PC-9 (cell line): ENCODE data around the gene RIN1. TPM values are rescaled to one million over a fixed set of nuclear protein-coding genes. Genes with fewer than 3 reads are reported as not detected.

Source experiments
- BruUV-seq: library from RNA; stranded (reverse); fragments of 400-500 nt; replicated peaks from 2 replicates; lab custom pipeline; 2021; lab: Mats Ljungman, UMichigan
- CTCF ChIA-PET: fragments of 300-600 bp; sonication (Branson Sonifier 250); formaldehyde crosslinking; loops from one replicate; lab custom pipeline; 2022; ENCODE audit warnings: antibody characterized with exemption; lab: Charles Lee
- POLR2A ChIA-PET: fragments of 300-600 bp; sonication (Branson Sonifier 250); formaldehyde crosslinking; loops from one replicate; lab custom pipeline; 2022; ENCODE audit warnings: antibody characterized with exemption; ENCODE audit not compliant: unreplicated experiment; lab: Charles Lee
- DNase-seq, 2 experiments: peaks; one replicate each; pipeline versions ENCODE4 v3.0.0 to v3.0.0-alpha.2; 2015 to 2022; ENCODE audit warnings: mixed read lengths in 1 of 2
- H2AFZ ChIP-seq: fragments of 200-600 bp; sonication (generic); 2 replicates; pipeline ENCODE4 v1.8.1; 2017; ENCODE audit warnings: antibody characterized with exemption
- H3F3A ChIP-seq: fragments of 200-600 bp; sonication (generic); 2 replicates; pipeline ENCODE4 v1.8.1; 2017; ENCODE audit warnings: antibody characterized with exemption, mild to moderate bottlenecking, low read depth; ENCODE audit not compliant: insufficient read depth
- H3K27ac ChIP-seq: fragments of 200-600 bp; sonication (generic); 2 replicates; pipeline ENCODE4 v1.6.1; 2016; ENCODE audit warnings: mixed run types
- H3K27me3 ChIP-seq: fragments of 200-600 bp; sonication (generic); 2 replicates; pipeline ENCODE4 v1.6.1; 2016; ENCODE audit warnings: low read depth, mixed run types; ENCODE audit not compliant: insufficient read depth
- H3K36me3 ChIP-seq: fragments of 200-600 bp; sonication (generic); 2 replicates; pipeline ENCODE4 v1.6.1; 2016; ENCODE audit warnings: low read depth, mixed run types
- H3K4me1 ChIP-seq: fragments of 200-600 bp; sonication (generic); replicated peaks from 2 replicates; pipeline ENCODE4 v1.6.1; 2016; ENCODE audit warnings: mixed run types; ENCODE audit not compliant: insufficient read depth
- H3K4me2 ChIP-seq: fragments of 200-600 bp; sonication (generic); 2 replicates; pipeline ENCODE4 v1.6.1; 2017; ENCODE audit warnings: mixed run types
- H3K4me3 ChIP-seq: fragments of 200-600 bp; sonication (generic); 2 replicates; pipeline ENCODE4 v1.6.1; 2016; ENCODE audit warnings: mixed run types
- H3K79me2 ChIP-seq: fragments of 200-600 bp; sonication (generic); 2 replicates; pipeline ENCODE4 v1.6.1; 2017; ENCODE audit warnings: low read depth, mixed run types
- H3K9me2 ChIP-seq: fragments of 200-600 bp; sonication (generic); 2 replicates; pipeline ENCODE4 v1.8.1; 2017; ENCODE audit warnings: mild to moderate bottlenecking; ENCODE audit not compliant: insufficient read depth
- H3K9me3 ChIP-seq: fragments of 200-600 bp; sonication (generic); 2 replicates; pipeline ENCODE4 v1.8.1; 2016; ENCODE audit warnings: low read depth; ENCODE audit not compliant: insufficient read depth
- H4K20me1 ChIP-seq: fragments of 200-600 bp; sonication (generic); 2 replicates; pipeline ENCODE4 v1.8.1; 2017; ENCODE audit not compliant: insufficient read depth
- EZH2 ChIP-seq: fragments of 200-600 bp; sonication (generic); IDR thresholded peaks from 2 replicates; pipeline ENCODE4 v1.8.0; 2017; ENCODE audit warnings: antibody characterized with exemption, low read depth
- intact Hi-C: fragments of 100-400 bp; cut with micrococcal nuclease; formaldehyde crosslinking; loops from one replicate; pipeline ENCODE4 v1.10.0; 2022; ENCODE audit not compliant: unreplicated experiment
- total RNA-seq: library from RNA; stranded (reverse); gene quantifications from 2 replicates; pipeline ENCODE4 v1.2.3, GENCODE V29; 2021
- TF ChIP-seq, protein P1 (sequence below): fragments of 200-600 bp; sonication (generic); conservative IDR thresholded peaks from 2 replicates; pipeline ENCODE4 v1.6.1; 2017; ENCODE audit warnings: mixed run types, antibody characterized with exemption, mild to moderate bottlenecking, moderate library complexity

RIN1 gene
- total RNA-seq, 1 experiment from 2014 or later = 15.5 TPM

GRCh38 chr11:66288671-66289547 lies 47.3 kb downstream of the RIN1 start, which contains the start of gene YIF1A:
Gene YIF1A, minus strand, starts transcription at chr11:66289143. Its CDS starts 158 bp downstream, at chr11:66288985.
- Histone ChIP-seq H3K9me2 (no peaks in the 10 kb centered on the region), H4K20me1 (peaks cover 15% of the 10 kb centered on the region), H3K27ac (peak within 1 kb of the TSS; percentile 71), H3K4me3 (peak within 1 kb of the TSS; percentile 96), H3K9me3 (no peaks in the 10 kb centered on the region), H3K4me1 (peaks cover 19% of the 10 kb centered on the region), H2AFZ (peak within 1 kb of the TSS; percentile 81), H3F3A (peaks cover 20% of the 10 kb centered on the region), H3K27me3 (no peaks in the 10 kb centered on the region), H3K79me2 (peaks cover 24% of the 10 kb centered on the region), H3K36me3 (no peaks in the 10 kb centered on the region; the same call in 1 of the 2 replicates), H3K4me2 (peak within 1 kb of the TSS; percentile 91)
- ChIA-PET POLR2A (interaction anchor here (0.5 to 1.6 kb wide), 13 partner anchors 23 to 666 kb away, joined by 3 to 35 read pairs (median 5); no protein-coding TSS in a partner anchor), CTCF (interaction anchor here (0.7 to 3.0 kb wide), 4 partner anchors 23 to 100 kb away, joined by 3 to 13 read pairs (median 4); partner anchors contain the start of gene RIN1)
- intact Hi-C loops = loop anchor here (1.0 kb wide), 1 partner anchor 47 kb away; the partner anchor contains the start of gene RIN1
- TF ChIP-seq EZH2 = no peak
- TF ChIP-seq, protein P1, sequence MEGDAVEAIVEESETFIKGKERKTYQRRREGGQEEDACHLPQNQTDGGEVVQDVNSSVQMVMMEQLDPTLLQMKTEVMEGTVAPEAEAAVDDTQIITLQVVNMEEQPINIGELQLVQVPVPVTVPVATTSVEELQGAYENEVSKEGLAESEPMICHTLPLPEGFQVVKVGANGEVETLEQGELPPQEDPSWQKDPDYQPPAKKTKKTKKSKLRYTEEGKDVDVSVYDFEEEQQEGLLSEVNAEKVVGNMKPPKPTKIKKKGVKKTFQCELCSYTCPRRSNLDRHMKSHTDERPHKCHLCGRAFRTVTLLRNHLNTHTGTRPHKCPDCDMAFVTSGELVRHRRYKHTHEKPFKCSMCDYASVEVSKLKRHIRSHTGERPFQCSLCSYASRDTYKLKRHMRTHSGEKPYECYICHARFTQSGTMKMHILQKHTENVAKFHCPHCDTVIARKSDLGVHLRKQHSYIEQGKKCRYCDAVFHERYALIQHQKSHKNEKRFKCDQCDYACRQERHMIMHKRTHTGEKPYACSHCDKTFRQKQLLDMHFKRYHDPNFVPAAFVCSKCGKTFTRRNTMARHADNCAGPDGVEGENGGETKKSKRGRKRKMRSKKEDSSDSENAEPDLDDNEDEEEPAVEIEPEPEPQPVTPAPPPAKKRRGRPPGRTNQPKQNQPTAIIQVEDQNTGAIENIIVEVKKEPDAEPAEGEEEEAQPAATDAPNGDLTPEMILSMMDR = no peak
- no TSS peak for BruUV-seq
- peak; percentile 99 to 100 for DNase-seq

DNA sequence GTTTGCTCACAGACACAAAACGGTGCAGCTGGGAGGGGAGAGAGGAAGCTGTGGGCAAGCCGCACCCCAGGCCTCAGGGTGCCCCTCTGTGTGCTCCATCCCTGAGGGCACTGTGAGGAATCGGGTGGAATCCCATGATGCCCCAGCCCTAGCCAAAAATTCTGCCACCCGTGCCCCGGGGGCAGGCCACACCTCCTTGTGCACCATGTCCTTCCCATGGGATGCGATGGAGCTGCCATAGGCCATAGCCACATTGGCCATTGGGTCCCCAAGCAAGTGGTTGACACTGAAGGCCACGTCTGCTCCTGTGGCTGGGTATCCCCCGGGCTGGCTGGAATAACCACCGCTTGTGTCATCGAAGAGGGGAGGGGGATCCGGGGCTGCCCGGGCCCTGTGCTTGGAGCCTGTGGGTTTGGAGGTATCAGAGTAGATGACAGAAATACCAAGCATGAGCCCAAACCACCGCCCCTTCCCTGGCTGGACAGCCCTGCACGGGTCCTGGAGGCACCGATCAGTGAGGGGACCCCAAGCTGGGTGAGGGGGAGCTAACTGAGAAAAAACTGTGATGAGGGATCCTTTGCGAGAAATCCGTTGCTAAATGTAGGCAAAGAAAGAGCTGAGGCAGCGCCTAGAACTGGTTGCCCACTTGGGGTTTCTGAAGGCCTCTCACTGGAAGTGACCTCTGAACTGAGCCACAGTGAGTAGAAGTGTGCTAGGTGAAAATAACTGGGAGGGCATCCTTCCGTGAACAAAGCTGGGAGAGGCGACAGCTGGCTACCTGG lies 48.2 kb downstream of the RIN1 start:
- H3K36me3 ChIP-seq = no peaks in the 10 kb centered on the region; the same call in 1 of the 2 replicates
- TF ChIP-seq, protein P1 = no peak
- no peak for TF ChIP-seq EZH2
- intact Hi-C loops = no loop called here
- peak overlapping the region; percentile 90 for H3K4me2 ChIP-seq
- peaks cover 24% of the 10 kb centered on the region for H3K79me2 ChIP-seq
- H3K4me1 ChIP-seq = peaks cover 19% of the 10 kb centered on the region
- TSS peak; percentile 42 for BruUV-seq
- H3F3A ChIP-seq = peaks cover 25% of the 10 kb centered on the region
- H2AFZ ChIP-seq = peak overlapping the region; percentile 81; the same call in 1 of the 2 replicates
- peaks cover 16% of the 10 kb centered on the region for H4K20me1 ChIP-seq
- H3K4me3 ChIP-seq = peak overlapping the region; percentile 96
- CTCF ChIA-PET = interaction anchor here (0.7 to 3.0 kb wide), 2 partner anchors 24 to 127 kb away, joined by 13 to 19 read pairs; no protein-coding TSS in a partner anchor
- no peaks in the 10 kb centered on the region for H3K9me3 ChIP-seq
- DNase-seq = peak in 1 of 2 experiments; percentile 43
- peak overlapping the region; percentile 59 for H3K27ac ChIP-seq
- H3K27me3 ChIP-seq = no peaks in the 10 kb centered on the region
- no peaks in the 10 kb centered on the region for H3K9me2 ChIP-seq
- POLR2A ChIA-PET = interaction anchor here (1.6 kb wide), 1 partner anchor 25 kb away, joined by 8 read pairs; no protein-coding TSS in a partner anchor
